SK-N-SH treated with all-trans-retinoic acid at 6 μM for 48 hours (cell line): ENCODE measurements around the gene FBXW11.

Source experiments
- ATAC-seq: fragments of 200-7000 bp; cut with Tn5 transposase; 3 replicates; pipeline ENCODE4 v1.9.1; 2020; ENCODE audit warnings: mild to moderate bottlenecking, moderate library complexity
- ARNTL ChIP-seq: fragments of 450-650 bp; formaldehyde crosslinking; IDR thresholded peaks from 2 replicates; pipeline ENCODE4 v1.5.0; 2020; ENCODE audit warnings: low read depth, mild to moderate bottlenecking, moderate library complexity, borderline replicate concordance
- BACH2 ChIP-seq: fragments of 250-450 bp; sonication (Bioruptor Pico); IDR thresholded peaks from 2 replicates; pipeline ENCODE4 v1.9.0; 2021; ENCODE audit warnings: mild to moderate bottlenecking, borderline replicate concordance
- CSDC2 ChIP-seq: fragments of 250-450 bp; sonication (Bioruptor Pico); IDR thresholded peaks from 2 replicates; pipeline ENCODE4 v1.5.0; 2020; ENCODE audit warnings: mild to moderate bottlenecking, moderate library complexity
- CSRNP3 ChIP-seq: fragments of 250-450 bp; sonication (Bioruptor Pico); IDR thresholded peaks from 2 replicates; pipeline ENCODE4 v1.5.1; 2021; ENCODE audit warnings: mild to moderate bottlenecking, moderate library complexity
- ESRRG ChIP-seq: fragments of 250-450 bp; sonication (Bioruptor Pico); IDR thresholded peaks from 2 replicates; pipeline ENCODE4 v1.6.1; 2021; ENCODE audit warnings: mild to moderate bottlenecking
- GLIS3 ChIP-seq: fragments of 250-450 bp; sonication (Bioruptor Pico); IDR thresholded peaks from 2 replicates; pipeline ENCODE4 v1.5.0; 2020; ENCODE audit warnings: mild to moderate bottlenecking, moderate library complexity
- ISL1 ChIP-seq: fragments of 250-450 bp; sonication (Bioruptor Pico); IDR thresholded peaks from 2 replicates; pipeline ENCODE4 v2.1.2; 2022; ENCODE audit warnings: mild to moderate bottlenecking, moderate library complexity
- OSR1 ChIP-seq: fragments of 250-450 bp; sonication (Bioruptor Pico); IDR thresholded peaks from 2 replicates; pipeline ENCODE4 v1.8.0; 2022; ENCODE audit warnings: moderate library complexity, mild to moderate bottlenecking, inconsistent platforms
- POU6F1 ChIP-seq: fragments of 250-450 bp; sonication (Bioruptor Pico); IDR thresholded peaks from 2 replicates; pipeline ENCODE4 v1.8.0; 2021; ENCODE audit warnings: low read depth, mild to moderate bottlenecking, moderate library complexity, borderline replicate concordance
- PPARA ChIP-seq: fragments of 250-450 bp; sonication (Bioruptor Pico); IDR thresholded peaks from 2 replicates; pipeline ENCODE4 v1.5.0; 2020; ENCODE audit warnings: mild to moderate bottlenecking, borderline replicate concordance
- RARB ChIP-seq: fragments of 250-450 bp; sonication (Bioruptor Pico); IDR thresholded peaks from 2 replicates; pipeline ENCODE4 v1.8.0; 2021; ENCODE audit warnings: mild to moderate bottlenecking, moderate library complexity
- SNAI2 ChIP-seq: fragments of 250-450 bp; sonication (Bioruptor Pico); IDR thresholded peaks from 2 replicates; pipeline ENCODE4 v1.5.0; 2020; ENCODE audit warnings: mild to moderate bottlenecking, moderate library complexity
- TCF4 ChIP-seq: fragments of 250-450 bp; sonication (Bioruptor Pico); IDR thresholded peaks from 2 replicates; pipeline ENCODE4 v1.8.0; 2021; ENCODE audit warnings: mild to moderate bottlenecking, moderate library complexity, borderline replicate concordance
- TOX ChIP-seq: fragments of 250-450 bp; sonication (Bioruptor Pico); IDR thresholded peaks from 2 replicates; pipeline ENCODE4 v1.8.0; 2021; ENCODE audit warnings: mild to moderate bottlenecking, moderate library complexity, borderline replicate concordance
- ZC3H10 ChIP-seq: fragments of 250-450 bp; sonication (Bioruptor Pico); IDR thresholded peaks from 2 replicates; pipeline ENCODE4 v1.5.1; 2021; ENCODE audit warnings: mild to moderate bottlenecking, moderate library complexity
- ZFP3 ChIP-seq: fragments of 250-450 bp; sonication (Bioruptor Pico); IDR thresholded peaks from 2 replicates; pipeline ENCODE4 v1.5.0; 2020; ENCODE audit warnings: mild to moderate bottlenecking, moderate library complexity
- ZFP30 ChIP-seq: fragments of 450-650 bp; formaldehyde crosslinking; IDR thresholded peaks from 2 replicates; pipeline ENCODE4 v1.5.0; 2022; ENCODE audit warnings: mild to moderate bottlenecking, moderate library complexity
- ZNF565 ChIP-seq: fragments of 450-650 bp; formaldehyde crosslinking; conservative IDR thresholded peaks from 2 replicates; pipeline ENCODE4 v1.5.0; 2020; ENCODE audit warnings: low read depth, mild to moderate bottlenecking, moderate library complexity
- ZNF70 ChIP-seq: fragments of 450-650 bp; formaldehyde crosslinking; IDR thresholded peaks from 2 replicates; pipeline ENCODE4 v1.5.0; 2020; ENCODE audit warnings: mild to moderate bottlenecking, moderate library complexity
- ZNF8 ChIP-seq: fragments of 450-650 bp; formaldehyde crosslinking; IDR thresholded peaks from 2 replicates; pipeline ENCODE4 v1.5.0; 2020; ENCODE audit warnings: mild to moderate bottlenecking, moderate library complexity
- TF ChIP-seq, protein P1 (sequence below): fragments of 250-450 bp; sonication (Bioruptor Pico); IDR thresholded peaks from 2 replicates; pipeline ENCODE4 v1.8.0; 2020; ENCODE audit warnings: mild to moderate bottlenecking, moderate library complexity, borderline replicate concordance
- TF ChIP-seq, protein P2 (sequence below): fragments of 250-450 bp; sonication (Bioruptor Pico); IDR thresholded peaks from 2 replicates; pipeline ENCODE4 v1.5.0; 2020; ENCODE audit warnings: mild to moderate bottlenecking, moderate library complexity
- TF ChIP-seq, protein P3 (sequence below): fragments of 250-450 bp; sonication (Bioruptor Pico); IDR thresholded peaks from 2 replicates; pipeline ENCODE4 v1.5.1; 2020; ENCODE audit warnings: low read depth, mild to moderate bottlenecking, moderate library complexity

Gene FBXW11

DNA sequence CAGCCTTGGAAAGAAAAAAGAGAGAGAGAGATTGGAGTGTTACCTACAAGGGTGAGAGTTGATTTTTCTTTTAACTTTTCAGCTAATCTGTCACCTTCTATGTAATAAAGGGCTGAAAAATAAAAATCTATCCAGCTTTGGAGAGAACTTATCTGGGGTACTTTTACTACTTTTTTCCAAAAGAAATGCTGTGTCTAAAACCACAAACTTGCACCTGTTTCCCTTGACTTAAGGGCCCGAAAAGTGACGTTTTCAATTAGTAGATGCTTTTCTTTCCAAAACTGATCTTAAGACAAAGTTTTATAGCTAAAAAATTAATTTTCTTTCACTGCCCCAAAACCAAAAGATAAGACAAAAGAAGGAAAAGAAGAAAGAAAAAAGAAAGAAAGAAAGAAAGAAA is 172.0 kb downstream of the FBXW11 start:
- no peak for ATAC-seq
- TF ChIP-seq ZFP30 (CRISPR knock-in tag) (no peak), ZNF8 (no peak), CSRNP3 (CRISPR knock-in tag) (no peak), ISL1 (CRISPR knock-in tag) (no peak), BACH2 (no peak), RARB (CRISPR knock-in tag) (no peak), ARNTL (no peak)

DNA sequence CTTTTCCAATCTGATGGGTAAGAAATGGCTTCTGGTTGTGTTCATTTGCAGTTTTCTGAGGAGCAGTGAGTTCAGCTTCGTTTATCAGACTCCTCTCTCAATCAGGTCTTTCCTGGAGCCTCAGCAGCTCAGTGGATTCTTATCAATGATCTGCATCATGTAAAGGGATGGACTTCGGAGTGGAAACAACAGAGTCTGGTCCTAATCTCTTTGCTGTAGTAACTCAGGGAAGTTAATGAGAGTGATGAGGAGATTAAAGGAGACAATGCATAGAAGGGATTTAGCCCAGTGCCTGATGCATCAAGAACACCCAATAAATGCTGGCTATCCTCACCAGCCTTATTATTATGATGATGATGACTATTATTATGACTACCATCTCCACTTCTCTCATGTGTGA is 173.7 kb downstream of the FBXW11 start:
- no peak for ATAC-seq
- TF ChIP-seq, protein P1, sequence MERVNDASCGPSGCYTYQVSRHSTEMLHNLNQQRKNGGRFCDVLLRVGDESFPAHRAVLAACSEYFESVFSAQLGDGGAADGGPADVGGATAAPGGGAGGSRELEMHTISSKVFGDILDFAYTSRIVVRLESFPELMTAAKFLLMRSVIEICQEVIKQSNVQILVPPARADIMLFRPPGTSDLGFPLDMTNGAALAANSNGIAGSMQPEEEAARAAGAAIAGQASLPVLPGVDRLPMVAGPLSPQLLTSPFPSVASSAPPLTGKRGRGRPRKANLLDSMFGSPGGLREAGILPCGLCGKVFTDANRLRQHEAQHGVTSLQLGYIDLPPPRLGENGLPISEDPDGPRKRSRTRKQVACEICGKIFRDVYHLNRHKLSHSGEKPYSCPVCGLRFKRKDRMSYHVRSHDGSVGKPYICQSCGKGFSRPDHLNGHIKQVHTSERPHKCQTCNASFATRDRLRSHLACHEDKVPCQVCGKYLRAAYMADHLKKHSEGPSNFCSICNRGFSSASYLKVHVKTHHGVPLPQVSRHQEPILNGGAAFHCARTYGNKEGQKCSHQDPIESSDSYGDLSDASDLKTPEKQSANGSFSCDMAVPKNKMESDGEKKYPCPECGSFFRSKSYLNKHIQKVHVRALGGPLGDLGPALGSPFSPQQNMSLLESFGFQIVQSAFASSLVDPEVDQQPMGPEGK (CRISPR knock-in tag) = no peak
- TF ChIP-seq CSRNP3 (CRISPR knock-in tag) (no peak), ZC3H10 (CRISPR knock-in tag) (no peak), POU6F1 (CRISPR knock-in tag) (no peak), SNAI2 (CRISPR knock-in tag) (no peak), GLIS3 (CRISPR knock-in tag) (no peak), OSR1 (CRISPR knock-in tag) (no peak), TOX (no peak), ESRRG (no peak), CSDC2 (no peak), ZNF8 (no peak), RARB (CRISPR knock-in tag) (no peak), ARNTL (no peak), ISL1 (CRISPR knock-in tag) (no peak)
- TF ChIP-seq, protein P2, sequence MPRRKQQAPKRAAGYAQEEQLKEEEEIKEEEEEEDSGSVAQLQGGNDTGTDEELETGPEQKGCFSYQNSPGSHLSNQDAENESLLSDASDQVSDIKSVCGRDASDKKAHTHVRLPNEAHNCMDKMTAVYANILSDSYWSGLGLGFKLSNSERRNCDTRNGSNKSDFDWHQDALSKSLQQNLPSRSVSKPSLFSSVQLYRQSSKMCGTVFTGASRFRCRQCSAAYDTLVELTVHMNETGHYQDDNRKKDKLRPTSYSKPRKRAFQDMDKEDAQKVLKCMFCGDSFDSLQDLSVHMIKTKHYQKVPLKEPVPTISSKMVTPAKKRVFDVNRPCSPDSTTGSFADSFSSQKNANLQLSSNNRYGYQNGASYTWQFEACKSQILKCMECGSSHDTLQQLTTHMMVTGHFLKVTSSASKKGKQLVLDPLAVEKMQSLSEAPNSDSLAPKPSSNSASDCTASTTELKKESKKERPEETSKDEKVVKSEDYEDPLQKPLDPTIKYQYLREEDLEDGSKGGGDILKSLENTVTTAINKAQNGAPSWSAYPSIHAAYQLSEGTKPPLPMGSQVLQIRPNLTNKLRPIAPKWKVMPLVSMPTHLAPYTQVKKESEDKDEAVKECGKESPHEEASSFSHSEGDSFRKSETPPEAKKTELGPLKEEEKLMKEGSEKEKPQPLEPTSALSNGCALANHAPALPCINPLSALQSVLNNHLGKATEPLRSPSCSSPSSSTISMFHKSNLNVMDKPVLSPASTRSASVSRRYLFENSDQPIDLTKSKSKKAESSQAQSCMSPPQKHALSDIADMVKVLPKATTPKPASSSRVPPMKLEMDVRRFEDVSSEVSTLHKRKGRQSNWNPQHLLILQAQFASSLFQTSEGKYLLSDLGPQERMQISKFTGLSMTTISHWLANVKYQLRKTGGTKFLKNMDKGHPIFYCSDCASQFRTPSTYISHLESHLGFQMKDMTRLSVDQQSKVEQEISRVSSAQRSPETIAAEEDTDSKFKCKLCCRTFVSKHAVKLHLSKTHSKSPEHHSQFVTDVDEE (CRISPR knock-in tag) = no peak

DNA sequence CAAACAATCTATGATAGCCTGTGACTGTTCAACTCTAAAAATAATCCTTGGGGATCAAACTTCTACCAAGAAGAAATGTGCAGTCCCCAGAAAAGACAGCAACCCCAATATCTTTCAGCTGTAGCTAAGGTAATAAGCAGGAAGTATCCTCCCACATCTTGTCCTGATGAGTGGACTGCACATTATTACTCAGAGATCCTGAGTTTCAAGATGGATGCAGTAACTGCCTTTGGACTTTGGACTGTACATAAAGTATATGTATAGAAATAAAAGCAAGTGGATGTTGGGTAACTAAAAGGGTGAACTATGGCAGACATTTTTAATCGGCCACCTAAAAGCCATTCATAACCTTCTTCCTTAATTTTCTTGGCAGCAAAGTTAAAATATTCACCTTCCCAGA is 175.8 kb downstream of the FBXW11 start:
- ATAC-seq = no peak
- TF ChIP-seq GLIS3 (CRISPR knock-in tag) = no peak
- no peak for TF ChIP-seq PPARA (CRISPR knock-in tag)
- no peak for TF ChIP-seq POU6F1 (CRISPR knock-in tag)
- TF ChIP-seq TOX = no peak
- TF ChIP-seq RARB (CRISPR knock-in tag) = no peak
- TF ChIP-seq, protein P3, sequence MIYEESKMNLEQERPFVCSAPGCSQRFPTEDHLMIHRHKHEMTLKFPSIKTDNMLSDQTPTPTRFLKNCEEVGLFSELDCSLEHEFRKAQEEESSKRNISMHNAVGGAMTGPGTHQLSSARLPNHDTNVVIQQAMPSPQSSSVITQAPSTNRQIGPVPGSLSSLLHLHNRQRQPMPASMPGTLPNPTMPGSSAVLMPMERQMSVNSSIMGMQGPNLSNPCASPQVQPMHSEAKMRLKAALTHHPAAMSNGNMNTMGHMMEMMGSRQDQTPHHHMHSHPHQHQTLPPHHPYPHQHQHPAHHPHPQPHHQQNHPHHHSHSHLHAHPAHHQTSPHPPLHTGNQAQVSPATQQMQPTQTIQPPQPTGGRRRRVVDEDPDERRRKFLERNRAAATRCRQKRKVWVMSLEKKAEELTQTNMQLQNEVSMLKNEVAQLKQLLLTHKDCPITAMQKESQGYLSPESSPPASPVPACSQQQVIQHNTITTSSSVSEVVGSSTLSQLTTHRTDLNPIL = no peak
- TF ChIP-seq CSDC2 = no peak
- no peak for TF ChIP-seq ZNF70 (CRISPR knock-in tag)
- no peak for TF ChIP-seq ESRRG
- no peak for TF ChIP-seq CSRNP3 (CRISPR knock-in tag)
- TF ChIP-seq ZFP3 (CRISPR knock-in tag) = no peak
- no peak for TF ChIP-seq ISL1 (CRISPR knock-in tag)
- no peak for TF ChIP-seq OSR1 (CRISPR knock-in tag)
- no peak for TF ChIP-seq ARNTL
- no peak for TF ChIP-seq TCF4 (CRISPR knock-in tag)
- TF ChIP-seq ZNF8 = no peak
- TF ChIP-seq ZFP30 (CRISPR knock-in tag) = no peak
- TF ChIP-seq ZNF565 (CRISPR knock-in tag) = no peak
